Measurements from ENCODE around the gene MRTFB. TPM values are rescaled to one million over a fixed set of nuclear protein-coding genes. Genes with fewer than 3 reads are reported as not detected.
"Not testable (repeated sequence)": the region's sequence is repeated elsewhere in the genome, so short reads cannot be mapped to it uniquely, and the experiment has no call there.

The MRTFB gene
- total and polyA plus RNA-seq, 12 donors = 4.1 to 41.8 (median 32.5) TPM

GRCh38 chr16:14043793-14044192 is 27.3 kb upstream of the MRTFB start:
- Histone ChIP-seq H3K4me3 (no peak overlapping the region), H3K27ac (peak overlapping the region in 9 of 10 donors; percentile 21 to 81 (median 52)), H3K4me1 (peaks cover 0 to 31% (median 9%) of the 10 kb centered on the region in 9 donors), H3K27me3 (no peaks in the 10 kb centered on the region), H3K9me3 (peaks cover 0 to 10% (median 4%) of the 10 kb centered on the region in 11 donors), H3K36me3 (no peaks in the 10 kb centered on the region)
- 87 to 98% methylated on average over 6 of the region's 6 CpGs for WGBS, 2 donors
- intact Hi-C loops (cut with DNase I) = no loop called here
- DNase-seq (no peak), ATAC-seq (no peak)
- no peak for TF ChIP-seq CTCF (IDR thresholded peaks at IDR 0.05)

- H3K9me3 ChIP-seq; ATAC-seq; H3K27ac ChIP-seq; H3K4me3 ChIP-seq; intact Hi-C loops (cut with DNase I); H3K27me3 ChIP-seq; H3K36me3 ChIP-seq; DNase-seq: not testable (repeated sequence)
- H3K4me1 ChIP-seq = peaks cover 0 to 33% (median 12%) of the 10 kb centered on the region in 9 donors
- WGBS, 2 donors = 84 to 86% methylated on average over 6 of the region's 6 CpGs
Measured at GRCh38 chr16:14047121-14047859, 23.8 kb upstream of the MRTFB start.

GRCh38 chr16:14050291-14051027 is 20.7 kb upstream of the MRTFB start:
- Histone ChIP-seq H3K36me3 (no peaks in the 10 kb centered on the region), H3K9me3 (no peaks in the 10 kb centered on the region), H3K4me1 (peaks cover 0 to 18% (median 0%) of the 10 kb centered on the region in 9 donors), H3K4me3 (no peak overlapping the region), H3K27ac (peak overlapping the region in 2 of 10 donors; percentile 15 to 46), H3K27me3 (no peaks in the 10 kb centered on the region)
- 57 to 67% methylated on average over 10 of the region's 10 CpGs for WGBS, 2 donors
- TF ChIP-seq CTCF (IDR thresholded peaks at IDR 0.05) = no peak
- no peak for ATAC-seq
- intact Hi-C loops (cut with DNase I) = no loop called here
- DNase-seq = no peak

GRCh38 chr16:14051103-14051729 is 19.9 kb upstream of the MRTFB start:
- no peaks in the 10 kb centered on the region for H3K36me3 ChIP-seq
- DNase-seq (no peak), ATAC-seq (no peak)
- peaks cover 0 to 4% (median 0%) of the 10 kb centered on the region in 11 donors for H3K9me3 ChIP-seq
- H3K4me1 ChIP-seq = peaks cover 0 to 18% (median 0%) of the 10 kb centered on the region in 9 donors
- H3K4me3 ChIP-seq = no peak overlapping the region
- intact Hi-C loops (cut with DNase I) = no loop called here
- peak overlapping the region in 1 of 10 donors; percentile 46 for H3K27ac ChIP-seq
- no peak for TF ChIP-seq CTCF (IDR thresholded peaks at IDR 0.05)
- no peaks in the 10 kb centered on the region for H3K27me3 ChIP-seq
- 93 to 95% methylated on average over 5 of the region's 5 CpGs for WGBS, 2 donors
